GM19395 (cell line): ENCODE results near the gene PSMD7.

Source experiments
- ATAC-seq: cut with Tn5 transposase; IDR thresholded peaks from one replicate; pipeline ENCODE4 v1.9.1; 2021; ENCODE audit warnings: mild to moderate bottlenecking, moderate library complexity; ENCODE audit not compliant: unreplicated experiment

Gene PSMD7

DNA sequence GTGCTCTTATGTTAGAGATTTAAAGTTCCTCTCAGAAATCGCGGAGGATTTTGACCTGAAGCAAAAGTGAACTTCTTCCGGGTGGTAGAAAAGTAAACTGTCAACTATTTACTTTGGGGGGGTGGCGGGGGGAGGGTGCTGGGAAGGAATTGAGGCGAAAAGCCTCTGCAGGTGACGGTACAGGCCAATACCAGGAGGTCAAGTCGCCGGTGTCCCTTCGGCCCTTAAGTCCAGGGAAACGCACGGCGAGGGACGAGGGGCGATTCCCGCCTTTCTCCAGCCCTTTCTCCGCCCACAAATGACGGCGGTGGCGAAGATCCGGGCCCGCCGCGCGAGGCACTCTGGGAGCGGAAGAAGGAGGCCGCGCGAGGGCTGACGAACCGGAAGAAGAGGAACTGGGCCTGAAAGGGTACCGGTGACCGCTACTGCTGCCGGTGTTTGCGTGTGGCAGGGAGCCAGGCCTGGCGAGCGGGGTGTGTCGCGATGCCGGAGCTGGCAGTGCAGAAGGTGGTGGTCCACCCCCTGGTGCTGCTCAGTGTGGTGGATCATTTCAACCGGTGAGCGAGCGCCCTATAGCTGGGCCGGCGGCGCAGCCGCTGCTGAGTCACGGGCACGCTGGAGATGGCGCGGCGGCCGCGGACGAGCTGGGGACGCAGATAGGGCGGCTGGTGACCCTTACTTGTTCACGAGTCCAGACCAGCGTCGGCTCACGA, at the start of gene PSMD7:
TSS of gene PSMD7 (plus strand) at position 383 of the 713 bp plus-strand sequence. CDS start at position 484, 101 bp downstream.
- peak; percentile 96 for ATAC-seq

DNA sequence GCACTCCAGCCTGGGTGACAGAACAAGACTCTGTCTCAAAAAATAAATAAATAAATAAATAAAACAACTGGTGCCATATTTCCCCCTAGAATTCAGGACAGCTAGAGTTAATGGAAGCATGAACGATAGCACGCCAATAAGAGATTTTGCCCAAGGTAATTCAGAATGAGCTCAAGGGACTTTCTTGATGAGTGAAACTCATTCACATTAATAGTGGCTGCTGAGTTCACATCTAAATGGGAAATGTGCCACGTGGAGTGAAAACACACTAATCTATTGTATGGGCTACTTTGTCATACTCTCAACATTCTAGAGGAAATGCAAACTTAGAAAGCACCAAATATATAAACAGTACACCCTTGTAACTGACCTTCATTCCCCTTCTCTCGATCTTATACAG, 47.4 kb upstream of the PSMD7 start:
- ATAC-seq, result no peak

DNA sequence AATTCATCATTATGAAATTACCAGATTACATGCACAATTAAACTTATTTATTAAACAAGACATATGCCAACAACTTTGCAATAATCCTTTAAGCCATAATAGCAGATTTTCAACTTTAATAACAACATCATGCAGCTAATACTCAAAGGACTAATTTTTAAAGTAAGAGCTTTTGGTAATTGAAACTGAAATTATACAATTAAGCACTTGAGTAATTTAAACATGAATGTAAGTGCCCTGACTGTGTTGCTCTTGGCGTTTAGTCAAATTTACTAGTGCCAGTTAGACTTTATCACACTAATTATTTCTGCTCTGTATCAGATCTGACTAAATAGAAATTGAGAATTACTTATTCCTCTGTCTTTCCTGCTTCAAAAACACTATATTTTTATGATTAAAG, 46.8 kb upstream of the PSMD7 start:
- ATAC-seq, result no peak

DNA sequence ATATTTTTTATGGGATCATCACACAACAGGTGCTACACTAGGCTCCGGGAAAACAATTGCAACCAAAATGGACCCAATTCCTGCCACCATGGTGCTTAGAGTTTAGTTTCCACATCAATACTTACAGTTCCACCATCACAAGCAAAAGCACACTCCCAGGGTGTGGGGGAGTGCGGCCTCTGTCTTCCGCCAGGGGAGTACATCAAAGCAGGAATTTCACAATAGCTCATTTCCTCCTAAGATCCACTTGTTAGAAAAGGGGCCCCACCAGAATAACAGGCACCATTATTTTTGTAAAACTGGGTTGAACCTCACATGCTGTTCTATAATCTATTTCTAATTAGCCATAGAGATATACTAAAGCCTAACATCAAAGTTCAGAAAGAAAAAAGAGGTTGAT, 44.3 kb upstream of the PSMD7 start:
- no peak for ATAC-seq

DNA sequence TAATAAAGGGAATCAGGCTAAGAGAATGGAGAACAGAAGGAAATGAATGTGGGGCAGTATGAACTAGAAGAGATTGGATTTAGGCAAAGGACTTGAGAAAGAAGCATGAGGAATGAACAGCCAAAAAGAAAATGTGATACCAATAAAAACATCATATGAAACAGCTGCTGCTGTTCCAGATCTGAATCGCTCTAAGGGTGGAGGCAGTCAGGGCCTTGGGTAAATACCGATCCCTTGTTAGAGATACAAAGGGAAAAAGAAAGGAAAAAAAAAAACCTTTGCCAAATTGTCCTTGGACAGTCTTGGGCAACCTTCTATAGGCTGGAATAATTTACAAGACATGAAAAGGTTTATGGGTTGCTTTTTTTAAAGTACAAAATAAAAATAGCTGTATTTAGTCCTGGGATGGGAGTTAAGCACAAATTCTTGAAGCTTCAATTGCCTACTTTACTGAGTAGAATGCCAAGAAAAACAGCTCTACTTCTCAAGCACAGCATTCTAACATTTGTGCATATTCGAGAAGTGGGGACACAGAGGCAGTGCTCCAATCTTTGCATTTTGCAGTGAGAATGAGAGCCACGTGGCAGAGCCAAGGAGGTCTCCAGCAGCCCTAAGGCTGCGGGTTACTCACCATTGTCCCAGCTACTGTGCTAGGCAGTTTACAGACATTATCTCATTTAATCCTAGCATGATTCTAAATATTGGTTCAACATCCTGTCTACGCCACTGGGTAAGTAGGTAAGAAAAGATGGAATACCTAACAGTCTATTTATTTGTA, 43.3 kb upstream of the PSMD7 start:
- ATAC-seq, result no peak

DNA sequence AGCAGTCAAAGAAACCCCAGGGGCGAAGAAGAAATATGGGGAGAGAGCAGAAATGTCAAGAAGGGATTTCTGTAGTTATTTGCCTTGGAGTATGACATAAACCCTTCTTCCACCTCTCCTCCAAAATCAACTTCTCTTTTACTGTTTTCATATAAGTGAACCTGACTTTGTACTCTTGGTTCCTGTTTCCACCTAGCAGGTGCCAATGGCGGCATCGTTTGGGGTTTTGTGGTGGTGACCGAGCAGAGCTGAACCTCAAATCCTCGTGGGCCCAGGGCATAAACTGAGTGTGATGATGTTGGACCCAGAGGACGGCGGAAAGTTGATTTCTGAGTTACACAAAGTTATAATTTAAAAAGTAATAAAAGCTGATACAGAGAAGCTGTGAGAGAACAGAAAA, 39.6 kb upstream of the PSMD7 start:
- ATAC-seq, result peak; percentile 73

DNA sequence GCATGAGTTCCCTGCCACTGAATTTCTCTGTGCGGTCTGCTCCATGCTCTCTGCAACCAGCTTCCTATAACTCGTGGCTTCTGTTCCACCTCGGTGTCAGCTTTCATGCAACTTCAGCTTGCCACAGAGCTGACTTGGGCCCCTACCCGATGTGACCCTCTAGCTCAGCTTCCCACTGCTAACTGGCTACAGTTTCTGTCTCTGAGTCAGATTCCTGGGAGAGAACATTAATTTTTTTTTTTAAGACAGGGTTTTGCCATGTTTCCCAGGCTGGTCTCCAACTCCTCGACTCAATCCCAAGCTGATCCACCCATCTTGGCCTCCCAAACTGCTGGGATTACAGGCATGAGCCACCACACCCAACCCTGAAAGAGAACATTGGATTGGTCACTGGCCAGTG, 35.5 kb upstream of the PSMD7 start:
- no peak for ATAC-seq

DNA sequence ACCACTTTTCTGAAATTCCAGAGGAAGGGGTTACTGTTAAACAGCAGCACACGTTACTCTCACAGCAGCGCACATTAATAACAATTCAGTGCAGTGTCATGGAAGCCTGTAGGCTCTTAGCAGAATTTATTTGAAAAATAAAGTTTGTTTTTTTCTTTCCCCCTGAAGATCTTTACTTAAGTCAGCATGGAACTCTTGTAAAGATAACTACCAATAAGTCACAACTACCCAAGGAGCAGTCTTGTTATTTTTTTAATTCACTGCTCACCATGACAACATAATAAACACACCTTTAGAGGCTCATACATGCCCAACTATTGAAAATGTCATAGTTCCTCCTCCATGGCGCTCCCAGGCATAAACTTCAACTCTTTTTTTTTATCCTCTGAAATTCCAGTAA, 31.8 kb upstream of the PSMD7 start:
- ATAC-seq, result no peak

DNA sequence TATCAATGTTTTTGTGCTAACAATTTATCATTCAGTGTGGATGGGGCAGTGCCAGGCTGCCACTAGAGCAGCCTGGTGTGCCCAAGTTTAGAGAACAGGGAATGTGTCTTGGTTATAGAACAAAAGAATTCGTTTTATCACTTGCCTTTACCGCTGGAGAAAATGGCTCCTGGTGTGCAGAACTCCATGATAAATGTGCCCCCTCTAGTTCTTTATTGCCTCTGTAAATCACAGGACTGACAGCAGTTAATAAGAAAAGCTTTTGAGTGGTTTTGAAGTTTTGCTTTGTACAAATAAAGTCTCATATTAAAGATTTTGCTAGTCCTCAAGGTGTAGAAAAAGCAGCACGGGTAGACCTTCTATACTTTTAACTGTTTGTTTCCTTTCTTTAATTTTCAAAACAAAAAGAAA, 28.2 kb upstream of the PSMD7 start:
- no peak for ATAC-seq

DNA sequence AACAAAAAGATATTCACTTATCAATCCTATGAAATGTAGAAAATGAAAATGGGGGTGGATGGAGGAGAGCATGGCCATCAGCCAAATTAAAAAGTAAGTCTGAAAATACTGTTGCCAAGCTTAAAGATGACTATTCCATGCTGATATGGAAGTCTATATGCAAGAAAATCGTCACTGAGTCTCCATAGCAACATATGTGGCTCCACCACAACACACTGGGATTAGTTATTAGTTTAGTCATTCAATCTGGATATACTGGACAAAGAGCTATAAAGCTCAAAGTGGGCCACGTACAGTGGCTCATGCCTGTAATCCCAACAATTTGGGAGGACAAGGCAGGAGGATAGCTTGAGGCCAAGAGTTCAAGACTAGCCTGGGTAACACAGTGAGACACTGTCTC, 24.7 kb upstream of the PSMD7 start:
- no peak for ATAC-seq

DNA sequence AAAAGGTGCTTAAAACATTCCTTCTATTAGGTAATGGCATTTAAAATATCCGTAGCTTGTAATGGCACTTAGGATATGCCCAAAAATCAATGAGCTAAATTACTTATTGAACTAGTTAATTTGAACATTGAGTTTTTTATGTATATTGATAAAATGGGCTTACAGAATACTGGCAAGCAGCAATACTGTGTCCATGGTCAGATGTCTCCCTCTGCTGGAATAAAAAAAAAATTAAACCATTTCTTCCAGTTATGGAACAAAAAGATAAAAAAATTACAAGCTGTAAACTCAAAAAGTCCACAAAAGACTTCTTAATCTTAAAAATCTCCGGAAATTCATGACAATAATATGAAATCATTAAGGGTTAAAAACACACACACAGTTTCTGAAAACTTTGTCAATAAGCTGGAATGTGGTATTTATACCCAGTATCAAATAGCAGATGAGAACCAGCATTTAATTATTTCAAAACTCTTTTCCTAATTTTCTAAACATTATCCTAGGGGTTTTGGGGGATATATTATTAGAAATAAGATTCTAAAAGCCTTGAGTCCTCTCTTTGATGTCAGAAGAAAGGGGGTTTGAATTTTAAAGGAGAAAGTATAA, 21.5 kb upstream of the PSMD7 start:
- no peak for ATAC-seq

DNA sequence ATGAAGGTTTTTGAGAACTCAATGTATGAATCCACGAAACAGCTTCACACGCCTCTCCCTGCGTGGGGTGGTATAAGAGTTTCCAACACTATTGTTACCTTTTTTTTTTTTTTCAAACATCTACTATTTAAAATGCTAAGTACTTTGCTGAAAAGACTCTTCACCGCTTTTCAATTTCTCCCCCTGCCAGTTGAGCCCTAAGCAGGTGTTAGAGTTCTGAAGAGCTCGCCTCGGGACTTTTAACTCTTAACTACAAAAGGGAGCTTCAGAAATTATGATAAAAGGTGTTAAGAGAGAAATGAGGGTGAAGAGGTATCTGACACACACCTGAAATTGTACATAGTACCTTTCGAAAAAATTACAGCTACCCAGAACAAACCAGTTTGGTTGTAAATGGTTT, 20.9 kb upstream of the PSMD7 start:
- ATAC-seq, result no peak

DNA sequence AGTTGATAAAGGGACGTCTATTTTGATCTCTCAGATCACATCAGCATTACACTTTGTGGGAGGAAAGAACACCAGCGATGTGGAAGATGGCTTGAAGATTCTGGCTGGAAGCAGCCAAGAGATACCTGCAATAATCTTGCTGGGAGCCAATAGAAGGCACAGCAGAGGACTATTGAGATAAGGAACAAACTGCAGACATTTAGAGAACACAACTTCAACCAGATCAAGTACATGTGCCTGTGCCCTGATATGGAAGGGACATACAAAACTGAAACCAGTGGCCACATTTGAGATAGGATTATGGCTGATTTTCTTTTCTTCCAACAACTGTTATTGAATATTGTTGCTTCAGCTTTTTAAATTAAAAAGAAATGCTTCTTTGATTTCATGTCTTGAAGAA, 18.6 kb upstream of the PSMD7 start:
- ATAC-seq, result no peak

DNA sequence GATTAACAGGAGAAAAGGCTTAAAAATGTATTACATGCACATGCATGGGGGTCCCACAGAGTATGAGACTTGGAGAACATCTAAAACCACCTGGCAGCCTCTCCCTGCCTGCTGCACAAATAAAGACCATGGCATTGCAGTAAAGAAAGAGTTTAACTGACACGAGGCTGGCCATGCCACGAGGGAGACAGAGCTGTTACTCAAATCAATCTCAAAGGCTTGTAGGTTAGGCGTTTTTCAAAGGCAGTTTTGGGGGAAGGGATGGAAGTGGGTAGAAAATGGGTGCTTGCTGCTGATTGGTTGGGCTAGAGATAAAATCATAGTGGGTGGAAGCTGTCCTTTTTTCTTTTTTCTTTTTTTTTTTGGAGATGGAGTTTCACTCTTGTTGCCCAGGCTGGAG, 17.3 kb upstream of the PSMD7 start:
- no peak for ATAC-seq

DNA sequence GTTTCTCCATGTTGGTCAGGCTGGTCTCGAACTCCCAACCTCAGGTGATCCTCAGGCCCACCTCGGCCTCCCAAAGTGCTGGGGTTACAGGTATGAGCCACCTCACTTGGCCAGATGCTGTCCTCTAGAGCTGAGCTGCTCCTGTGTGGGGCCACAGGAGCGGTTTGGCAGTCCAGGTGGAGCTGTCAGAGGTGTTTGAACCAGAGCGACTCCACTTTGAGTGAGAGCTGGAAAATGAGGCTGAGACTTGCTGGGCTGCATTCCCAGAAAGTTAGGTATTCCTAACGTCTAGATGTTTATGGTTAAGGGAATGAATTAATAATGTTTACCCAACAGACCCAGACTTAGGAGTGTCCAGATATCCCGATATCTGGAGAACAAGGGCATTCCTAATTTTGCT, 16.8 kb upstream of the PSMD7 start:
- no peak for ATAC-seq

DNA sequence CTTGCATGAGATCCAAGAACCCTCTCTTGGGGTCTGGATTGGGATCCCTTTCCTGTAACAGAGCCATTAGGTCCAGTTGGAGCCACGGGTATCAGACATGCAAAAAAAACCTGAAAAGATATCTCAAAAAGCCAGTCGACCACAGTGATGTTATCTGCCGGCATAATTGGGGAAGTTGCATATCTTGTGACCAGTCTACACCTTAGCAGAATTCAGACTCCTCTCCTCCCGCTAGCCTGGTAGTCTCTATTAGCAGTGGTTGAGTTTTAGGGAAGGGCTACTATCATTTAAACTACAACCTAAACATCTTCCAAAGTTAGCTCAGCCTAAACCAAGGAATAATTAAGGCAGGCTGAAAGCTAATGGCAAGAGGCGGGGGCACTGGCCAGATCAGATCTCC, 16.2 kb upstream of the PSMD7 start:
- no peak for ATAC-seq

DNA sequence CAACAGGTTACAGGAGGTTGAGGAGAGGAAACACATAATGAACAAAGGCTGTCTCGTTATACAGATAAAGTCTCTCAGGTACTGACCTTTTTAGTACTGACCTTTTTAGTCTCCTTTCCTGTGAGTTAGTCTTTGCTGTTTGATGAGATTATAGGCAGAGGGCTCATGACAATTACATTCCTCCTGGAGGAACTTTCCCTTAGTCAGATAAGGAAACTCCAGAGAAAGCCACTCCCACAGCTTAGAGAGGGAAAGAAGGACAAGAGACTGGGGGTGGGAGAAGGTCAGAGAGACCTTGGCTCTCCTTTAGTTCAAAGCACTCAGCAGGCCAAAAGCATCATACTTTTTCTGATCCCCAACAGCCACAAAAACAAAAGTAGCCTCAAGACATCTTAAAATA, 15.3 kb upstream of the PSMD7 start:
- no peak for ATAC-seq

DNA sequence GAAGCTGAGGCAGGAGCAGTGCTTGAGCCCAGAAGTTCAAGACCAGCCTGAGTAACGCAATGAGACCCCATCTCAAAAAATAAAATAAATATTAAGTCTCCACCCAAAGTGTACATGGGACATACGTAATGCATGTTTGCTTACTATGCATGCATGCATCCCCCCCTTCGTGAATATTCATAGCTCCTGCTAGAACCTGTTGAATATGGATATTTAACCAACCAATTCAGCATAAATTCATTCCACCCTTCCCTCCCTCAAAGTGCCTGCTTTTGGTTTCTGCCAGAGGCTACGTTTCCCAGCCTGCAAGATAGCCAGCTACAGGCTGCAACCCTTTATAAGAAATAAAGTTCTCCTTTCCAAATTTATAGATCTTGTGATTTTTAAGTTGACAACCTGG, 12.9 kb upstream of the PSMD7 start:
- ATAC-seq, result no peak

DNA sequence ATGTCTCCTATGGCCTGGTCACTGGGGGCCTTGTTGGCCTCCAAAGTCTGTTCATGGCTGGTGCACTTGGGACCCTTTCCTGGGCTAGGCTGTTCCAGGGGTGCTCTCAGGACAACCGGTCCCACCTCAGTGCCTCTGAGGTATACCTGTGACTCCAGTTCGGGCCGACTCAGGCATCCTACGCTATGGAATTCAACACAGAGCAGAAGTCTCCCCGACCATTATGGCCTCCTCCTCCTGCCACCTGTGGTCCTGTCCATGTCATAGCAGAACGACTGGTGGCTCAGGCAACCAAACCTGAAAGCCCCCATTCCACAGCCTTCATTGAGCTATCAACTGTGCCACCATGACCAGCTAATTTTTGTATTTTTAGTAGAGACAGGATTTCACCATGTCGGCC, 8.5 kb upstream of the PSMD7 start:
- no peak for ATAC-seq

DNA sequence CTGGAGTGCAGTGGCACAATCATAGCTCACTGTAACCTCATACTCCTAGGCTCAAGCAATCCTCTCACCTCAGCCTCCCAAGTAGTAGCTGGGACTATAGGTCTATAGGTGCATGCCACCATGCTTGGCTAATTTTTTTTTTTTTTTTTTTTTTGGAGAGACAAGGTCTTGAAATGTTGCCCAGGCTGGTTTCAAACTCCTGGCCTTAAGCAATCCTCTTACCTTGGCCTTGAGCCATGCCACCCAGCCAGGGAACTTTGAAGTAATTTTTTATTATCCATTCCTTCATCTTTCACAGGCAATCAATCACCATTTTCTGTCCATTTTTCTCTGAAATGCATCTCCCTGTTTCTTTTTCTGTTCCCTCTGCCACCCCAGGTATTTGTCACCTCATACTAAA, 6.3 kb upstream of the PSMD7 start:
- ATAC-seq, result no peak

DNA sequence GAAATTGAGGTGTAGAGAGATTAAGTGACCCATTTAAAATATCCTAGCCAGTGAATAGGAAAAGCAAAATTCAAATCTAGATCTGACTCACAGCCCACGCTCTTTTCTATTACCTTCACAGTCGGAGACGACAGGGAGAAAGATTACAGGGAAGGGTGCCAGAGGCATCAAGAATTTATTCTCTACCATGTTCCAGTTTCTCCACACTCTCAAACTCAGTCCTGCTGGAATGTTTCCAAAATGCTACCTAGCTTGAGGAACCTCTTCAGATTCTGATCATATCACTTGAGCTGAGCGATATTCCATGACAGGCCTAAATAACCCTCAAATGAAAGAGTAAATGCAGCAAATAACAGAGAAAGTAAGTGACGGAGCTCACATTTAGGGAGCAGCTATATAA, 5.4 kb upstream of the PSMD7 start:
- no peak for ATAC-seq

DNA sequence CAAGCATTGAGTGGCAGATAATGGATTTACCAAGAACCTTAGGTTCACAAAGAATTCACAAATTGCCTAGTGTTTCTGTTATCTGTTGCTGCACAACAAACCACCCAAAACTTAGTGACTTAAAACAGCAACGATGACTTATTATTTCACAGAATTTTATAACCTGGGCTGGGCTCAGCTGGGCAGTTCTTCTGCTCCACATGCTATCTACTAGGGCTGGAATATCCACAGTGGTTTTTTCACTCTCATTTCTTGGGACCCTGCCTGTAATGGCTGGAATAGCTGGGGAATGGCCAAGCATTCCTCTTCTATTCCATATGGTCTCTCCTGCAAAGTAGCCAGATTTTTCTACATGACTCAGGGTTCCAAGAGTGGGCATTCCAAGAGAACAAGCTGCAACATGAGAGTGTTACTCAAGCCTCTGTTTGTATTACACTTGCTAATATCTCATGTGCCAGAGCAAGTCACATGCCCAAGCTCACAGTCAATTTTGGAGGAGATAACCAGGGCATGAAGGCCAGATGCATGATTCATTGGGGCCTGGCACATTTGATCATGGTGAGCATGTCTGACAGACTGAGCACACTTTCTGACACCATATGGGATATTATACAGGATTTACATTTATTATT, 4.9 kb upstream of the PSMD7 start:
- no peak for ATAC-seq
